ENCODE measurements around the gene PRLR. TPM values are rescaled to one million over a fixed set of nuclear protein-coding genes. Genes with fewer than 3 reads are reported as not detected.

The PRLR gene
- total and polyA plus RNA-seq, 4 donors, result 1.4 to 13.7 (median 3.9) TPM

GRCh38 chr5:35172533-35172932, 57.8 kb downstream of the PRLR start:
- no peaks in the 10 kb centered on the region for H3K4me1 ChIP-seq (ENCODE audit: control insufficient read depth, insufficient read depth, low read length)
- no peaks in the 10 kb centered on the region for H3K36me3 ChIP-seq (ENCODE audit: control insufficient read depth, insufficient read depth, low read length)
- peaks cover 2% of the 10 kb centered on the region for H3K27me3 ChIP-seq (ENCODE audit: control insufficient read depth, insufficient read depth, low read length)
- H3K9me3 ChIP-seq (ENCODE audit: control insufficient read depth, insufficient read depth, low read length), result peaks cover 4% of the 10 kb centered on the region
- 76% methylated on average over 4 of the region's 5 CpGs for WGBS (ENCODE audit: insufficient coverage)
- DNase-seq (ENCODE audit: low read depth in 4 of 6, low spot score in 6 of 6), result no peak
- H3K27ac ChIP-seq (ENCODE audit: low read depth, low read length), result no peak overlapping the region
- no peak overlapping the region for H3K4me3 ChIP-seq (ENCODE audit: low read depth, low read length)

- Histone ChIP-seq H3K27me3 (ENCODE audit: control insufficient read depth, insufficient read depth, low read length) (peaks cover 2% of the 10 kb centered on the region), H3K27ac (ENCODE audit: low read depth, low read length) (no peak overlapping the region), H3K4me3 (ENCODE audit: low read depth, low read length) (no peak overlapping the region), H3K9me3 (ENCODE audit: control insufficient read depth, insufficient read depth, low read length) (peaks cover 4% of the 10 kb centered on the region), H3K36me3 (ENCODE audit: control insufficient read depth, insufficient read depth, low read length) (no peaks in the 10 kb centered on the region), H3K4me1 (ENCODE audit: control insufficient read depth, insufficient read depth, low read length) (no peaks in the 10 kb centered on the region)
- no peak for DNase-seq (ENCODE audit: low read depth in 4 of 6, low spot score in 6 of 6)
- WGBS (ENCODE audit: insufficient coverage), result 86% methylated on average over 4 of the region's 4 CpGs
Measured at GRCh38 chr5:35171991-35172390, 58.3 kb downstream of the PRLR start.

GRCh38 chr5:35171078-35171477, 59.2 kb downstream of the PRLR start:
- peaks cover 2% of the 10 kb centered on the region for H3K27me3 ChIP-seq (ENCODE audit: control insufficient read depth, insufficient read depth, low read length)
- H3K36me3 ChIP-seq (ENCODE audit: control insufficient read depth, insufficient read depth, low read length), result no peaks in the 10 kb centered on the region
- no peaks in the 10 kb centered on the region for H3K4me1 ChIP-seq (ENCODE audit: control insufficient read depth, insufficient read depth, low read length)
- H3K9me3 ChIP-seq (ENCODE audit: control insufficient read depth, insufficient read depth, low read length), result peaks cover 4% of the 10 kb centered on the region
- H3K27ac ChIP-seq (ENCODE audit: low read depth, low read length), result no peak overlapping the region
- H3K4me3 ChIP-seq (ENCODE audit: low read depth, low read length), result no peak overlapping the region
- DNase-seq (ENCODE audit: low read depth in 4 of 6, low spot score in 6 of 6), result peak in 2 of 6 donors; percentile 40 to 58

- no peak for DNase-seq (ENCODE audit: low read depth in 4 of 6, low spot score in 6 of 6)
- H3K4me1 ChIP-seq (ENCODE audit: control insufficient read depth, insufficient read depth, low read length), result no peaks in the 10 kb centered on the region
- H3K27me3 ChIP-seq (ENCODE audit: control insufficient read depth, insufficient read depth, low read length), result no peaks in the 10 kb centered on the region
- H3K36me3 ChIP-seq (ENCODE audit: control insufficient read depth, insufficient read depth, low read length), result no peaks in the 10 kb centered on the region
- no peak overlapping the region for H3K27ac ChIP-seq (ENCODE audit: low read depth, low read length)
- no peak overlapping the region for H3K4me3 ChIP-seq (ENCODE audit: low read depth, low read length)
- peaks cover 4% of the 10 kb centered on the region for H3K9me3 ChIP-seq (ENCODE audit: control insufficient read depth, insufficient read depth, low read length)
- no CpG with 5 or more reads among the region's 1 CpG for WGBS (ENCODE audit: insufficient coverage)
Measured at GRCh38 chr5:35166043-35166442, 64.2 kb downstream of the PRLR start.

DNA sequence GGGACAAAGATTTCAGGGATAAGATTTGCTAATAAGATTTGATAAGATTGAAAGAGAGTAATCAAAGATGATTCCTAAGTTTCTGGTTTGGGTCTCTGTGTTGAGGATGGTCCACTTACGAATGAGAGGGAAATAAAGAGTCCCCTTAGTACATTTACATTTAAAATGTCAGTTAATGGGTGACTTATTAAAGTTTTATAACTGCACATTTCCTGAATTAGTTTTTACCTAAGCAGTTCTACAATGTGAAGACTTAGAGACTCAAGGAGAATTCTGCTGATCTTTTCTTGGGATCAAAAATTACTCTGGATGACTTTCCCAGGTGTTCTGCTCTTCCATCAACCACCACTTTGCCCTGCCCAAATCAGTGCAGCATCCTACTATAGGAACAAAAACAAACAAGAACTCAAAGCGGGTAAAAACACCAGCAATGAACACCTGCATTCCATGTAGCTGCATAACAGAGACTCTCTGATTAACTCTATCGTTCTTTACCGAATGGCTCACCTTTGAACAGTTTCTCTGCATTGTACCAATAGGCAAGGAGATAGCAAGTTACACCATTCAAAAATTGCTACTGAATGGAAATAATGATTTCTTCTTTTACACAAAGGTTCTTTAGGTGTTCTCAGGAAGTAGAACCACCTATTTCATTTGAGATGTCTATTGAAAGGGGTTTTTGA, 65.3 kb downstream of the PRLR start:
- Histone ChIP-seq H3K4me1 (ENCODE audit: control insufficient read depth, insufficient read depth, low read length) (no peaks in the 10 kb centered on the region), H3K4me3 (ENCODE audit: low read depth, low read length) (no peak overlapping the region), H3K27ac (ENCODE audit: low read depth, low read length) (no peak overlapping the region), H3K27me3 (ENCODE audit: control insufficient read depth, insufficient read depth, low read length) (no peaks in the 10 kb centered on the region), H3K36me3 (ENCODE audit: control insufficient read depth, insufficient read depth, low read length) (no peaks in the 10 kb centered on the region), H3K9me3 (ENCODE audit: control insufficient read depth, insufficient read depth, low read length) (peaks cover 4% of the 10 kb centered on the region)
- 88% methylated on average over 1 of the region's 4 CpGs for WGBS (ENCODE audit: insufficient coverage)
- no peak for DNase-seq (ENCODE audit: low read depth in 4 of 6, low spot score in 6 of 6)

GRCh38 chr5:35163710-35164033, 66.6 kb downstream of the PRLR start:
- Histone ChIP-seq H3K4me3 (ENCODE audit: low read depth, low read length) (no peak overlapping the region), H3K36me3 (ENCODE audit: control insufficient read depth, insufficient read depth, low read length) (no peaks in the 10 kb centered on the region), H3K9me3 (ENCODE audit: control insufficient read depth, insufficient read depth, low read length) (peaks cover 4% of the 10 kb centered on the region), H3K27me3 (ENCODE audit: control insufficient read depth, insufficient read depth, low read length) (no peaks in the 10 kb centered on the region), H3K4me1 (ENCODE audit: control insufficient read depth, insufficient read depth, low read length) (no peaks in the 10 kb centered on the region), H3K27ac (ENCODE audit: low read depth, low read length) (no peak overlapping the region)
- DNase-seq (ENCODE audit: low read depth in 4 of 6, low spot score in 6 of 6), result no peak

DNA sequence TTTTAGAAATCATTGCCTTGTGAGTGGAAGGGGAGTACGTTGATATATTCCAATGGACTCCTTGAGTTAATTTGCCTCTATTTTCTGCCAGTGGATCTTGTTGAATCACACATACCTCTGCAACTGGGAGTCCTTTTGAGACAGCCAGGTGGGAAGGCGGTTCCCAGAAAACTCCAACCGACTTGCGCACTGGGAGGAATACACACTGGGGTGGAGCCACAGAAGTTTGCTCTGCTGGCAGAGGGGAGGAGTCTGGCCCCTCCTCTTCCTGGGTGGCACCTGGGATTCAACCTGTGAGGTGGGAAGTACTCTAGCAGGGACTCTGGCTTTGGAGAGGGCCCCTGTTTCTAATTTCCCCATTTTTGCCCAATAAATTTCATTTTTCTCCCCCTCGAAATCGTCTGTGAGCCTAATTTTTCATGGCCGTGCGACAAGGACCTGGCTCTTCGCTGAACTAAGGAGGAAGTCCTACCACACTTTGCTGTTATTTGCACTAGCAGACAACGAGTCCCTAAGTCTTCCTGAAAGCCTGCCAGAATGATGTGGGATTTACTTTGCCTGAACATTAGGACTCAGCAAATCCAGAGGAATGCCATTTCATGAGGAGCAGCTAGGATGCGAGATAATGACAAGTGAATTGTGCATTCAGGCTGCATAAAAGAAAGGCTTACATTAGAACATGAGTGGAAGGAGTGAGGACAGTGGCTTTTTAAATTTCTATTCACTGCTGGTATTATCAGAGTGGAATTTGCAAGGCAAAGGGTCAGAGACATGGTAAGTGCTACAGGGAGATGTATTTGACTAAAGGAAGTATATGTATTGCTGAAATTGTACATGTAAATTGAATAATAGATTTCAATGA, 67.2 kb downstream of the PRLR start:
- WGBS (ENCODE audit: insufficient coverage), result 78% methylated on average over 9 of the region's 11 CpGs
- Histone ChIP-seq H3K9me3 (ENCODE audit: control insufficient read depth, insufficient read depth, low read length) (peaks cover 4% of the 10 kb centered on the region), H3K4me1 (ENCODE audit: control insufficient read depth, insufficient read depth, low read length) (no peaks in the 10 kb centered on the region), H3K27ac (ENCODE audit: low read depth, low read length) (no peak overlapping the region), H3K4me3 (ENCODE audit: low read depth, low read length) (no peak overlapping the region), H3K36me3 (ENCODE audit: control insufficient read depth, insufficient read depth, low read length) (no peaks in the 10 kb centered on the region), H3K27me3 (ENCODE audit: control insufficient read depth, insufficient read depth, low read length) (no peaks in the 10 kb centered on the region)
- peak in 1 of 6 donors; percentile 26 for DNase-seq (ENCODE audit: low read depth in 4 of 6, low spot score in 6 of 6)

DNA sequence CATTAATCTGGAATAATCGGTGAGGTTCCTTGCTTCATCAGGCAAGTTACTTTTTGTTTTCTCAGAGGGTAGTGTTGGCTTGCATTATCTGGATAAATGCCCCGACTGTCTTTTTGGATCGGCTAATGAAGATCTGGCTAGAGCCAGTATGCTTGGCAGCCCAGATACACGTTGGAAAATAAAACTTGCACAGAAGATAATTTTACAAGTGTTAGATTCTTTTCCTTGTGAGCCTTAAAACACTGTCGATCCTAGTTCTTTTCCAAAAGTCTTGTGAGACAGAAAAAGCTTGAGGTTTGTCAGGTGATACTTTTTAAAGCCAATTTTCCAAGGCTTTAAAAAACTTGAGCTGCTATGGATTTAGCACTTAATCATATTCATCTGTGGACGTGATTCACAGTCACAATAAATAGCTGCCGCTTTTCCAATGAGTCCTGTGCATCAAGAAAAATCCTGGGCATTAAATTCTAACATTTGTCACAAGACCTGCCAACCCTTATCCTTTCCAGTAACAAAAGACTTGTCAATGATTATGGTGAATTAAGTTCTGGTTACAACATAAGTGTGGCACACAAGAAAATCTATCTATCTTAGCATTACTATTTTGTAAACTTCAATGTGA, 68.5 kb downstream of the PRLR start:
- no peaks in the 10 kb centered on the region for H3K27me3 ChIP-seq (ENCODE audit: control insufficient read depth, insufficient read depth, low read length)
- no peaks in the 10 kb centered on the region for H3K9me3 ChIP-seq (ENCODE audit: control insufficient read depth, insufficient read depth, low read length)
- WGBS (ENCODE audit: insufficient coverage), result 51% methylated on average over 3 of the region's 7 CpGs
- H3K36me3 ChIP-seq (ENCODE audit: control insufficient read depth, insufficient read depth, low read length), result no peaks in the 10 kb centered on the region
- peak in 1 of 6 donors; percentile 82 for DNase-seq (ENCODE audit: low read depth in 4 of 6, low spot score in 6 of 6)
- no peak overlapping the region for H3K27ac ChIP-seq (ENCODE audit: low read depth, low read length)
- H3K4me3 ChIP-seq (ENCODE audit: low read depth, low read length), result no peak overlapping the region
- H3K4me1 ChIP-seq (ENCODE audit: control insufficient read depth, insufficient read depth, low read length), result no peaks in the 10 kb centered on the region

GRCh38 chr5:35160486-35161116, 69.7 kb downstream of the PRLR start:
- H3K4me3 ChIP-seq (ENCODE audit: low read depth, low read length), result no peak overlapping the region
- no peak for DNase-seq (ENCODE audit: low read depth in 4 of 6, low spot score in 6 of 6)
- no peaks in the 10 kb centered on the region for H3K27me3 ChIP-seq (ENCODE audit: control insufficient read depth, insufficient read depth, low read length)
- no peaks in the 10 kb centered on the region for H3K36me3 ChIP-seq (ENCODE audit: control insufficient read depth, insufficient read depth, low read length)
- 80% methylated on average over 3 of the region's 6 CpGs for WGBS (ENCODE audit: insufficient coverage)
- H3K4me1 ChIP-seq (ENCODE audit: control insufficient read depth, insufficient read depth, low read length), result no peaks in the 10 kb centered on the region
- no peaks in the 10 kb centered on the region for H3K9me3 ChIP-seq (ENCODE audit: control insufficient read depth, insufficient read depth, low read length)
- H3K27ac ChIP-seq (ENCODE audit: low read depth, low read length), result no peak overlapping the region
